Mesenchymal stem cell (in vitro differentiated cells and primary cell): Measurements from ENCODE around the gene CCR4.

ENCODE experiments used
- DNase-seq: peaks from one replicate; pipeline ENCODE4 v3.0.0-alpha.2; 2013
- H2AFZ ChIP-seq: one replicate; pipeline ENCODE4 v1.6.1; 2013; ENCODE audit warnings: low read depth, mild to moderate bottlenecking, control low read depth, inconsistent platforms, low read length, moderate library complexity
- H2AK5ac ChIP-seq: 2 replicates; pipeline ENCODE4 v1.6.1; 2013; ENCODE audit warnings: low read length, moderate library complexity, mild to moderate bottlenecking, inconsistent platforms; ENCODE audit not compliant: severe bottlenecking
- H2BK120ac ChIP-seq: one replicate; pipeline ENCODE4 v1.6.1; 2013; ENCODE audit warnings: low read depth, mild to moderate bottlenecking, inconsistent platforms, low read length, moderate library complexity
- H2BK12ac ChIP-seq, 2 experiments: one replicate each; pipeline ENCODE4 v1.6.1; 2013; ENCODE audit warnings: inconsistent platforms in 2 of 2, low read length in 2 of 2, mild to moderate bottlenecking in 2 of 2, moderate library complexity in 2 of 2, control low read depth in 1 of 2
- H2BK15ac ChIP-seq: one replicate; pipeline ENCODE4 v1.6.1; 2013; ENCODE audit warnings: mild to moderate bottlenecking, low read depth, inconsistent platforms; ENCODE audit not compliant: poor library complexity, severe bottlenecking
- H2BK5ac ChIP-seq: 2 replicates; pipeline ENCODE4 v1.6.1; 2013; ENCODE audit warnings: low read depth, mild to moderate bottlenecking, low read length, control low read depth, inconsistent platforms; ENCODE audit not compliant: poor library complexity, severe bottlenecking
- H3K14ac ChIP-seq, 2 experiments: one replicate each; pipeline ENCODE4 v1.6.1; 2013; ENCODE audit warnings: inconsistent platforms in 2 of 2, low read length in 2 of 2, control low read depth in 1 of 2, mild to moderate bottlenecking in 1 of 2, moderate library complexity in 1 of 2
- H3K18ac ChIP-seq, 2 experiments: one replicate each; pipeline ENCODE4 v1.6.1; 2013; ENCODE audit warnings: inconsistent platforms in 2 of 2, low read length in 2 of 2, control low read depth in 1 of 2, low read depth in 1 of 2, mild to moderate bottlenecking in 1 of 2
- H3K23ac ChIP-seq, 2 experiments: one replicate each; pipeline ENCODE4 v1.6.1; 2013; ENCODE audit warnings: inconsistent platforms in 2 of 2, low read length in 2 of 2, mild to moderate bottlenecking in 2 of 2, moderate library complexity in 2 of 2, control low read depth in 1 of 2
- H3K27ac ChIP-seq: 2 replicates; pipeline ENCODE4 v1.5.1; 2013; ENCODE audit warnings: mild to moderate bottlenecking, moderate library complexity, low read length, control low read depth, inconsistent platforms; ENCODE audit not compliant: poor library complexity, severe bottlenecking
- H3K27me3 ChIP-seq, 2 experiments: 2 replicates each; pipeline versions ENCODE4 v1.6.1 to v1.7.0; 2013; ENCODE audit warnings: low read length in 2 of 2, mild to moderate bottlenecking in 2 of 2, moderate library complexity in 2 of 2, control low read depth in 1 of 2, inconsistent platforms in 1 of 2; ENCODE audit not compliant: control insufficient read depth in 1 of 2, insufficient read depth in 1 of 2
- H3K36me3 ChIP-seq, 2 experiments: 2 replicates each; pipeline versions ENCODE4 v1.6.1 to v1.7.0; 2013; ENCODE audit warnings: low read length in 2 of 2, control low read depth in 1 of 2, inconsistent platforms in 1 of 2, low read depth in 1 of 2, mild to moderate bottlenecking in 1 of 2; ENCODE audit not compliant: insufficient read depth in 2 of 2, control insufficient read depth in 1 of 2
- H3K4ac ChIP-seq, 2 experiments: one replicate each; pipeline ENCODE4 v1.6.1; 2013; ENCODE audit warnings: inconsistent platforms in 2 of 2, low read length in 2 of 2, mild to moderate bottlenecking in 2 of 2, moderate library complexity in 2 of 2, control low read depth in 1 of 2, low read depth in 1 of 2
- H3K4me1 ChIP-seq: 2 replicates; pipeline ENCODE4 v1.6.1; 2013; ENCODE audit warnings: low read depth, low read length, control low read depth; ENCODE audit not compliant: control insufficient read depth, insufficient read depth
- H3K4me2 ChIP-seq: 2 replicates; pipeline ENCODE4 v1.6.1; 2013; ENCODE audit warnings: low read length, mild to moderate bottlenecking, inconsistent platforms; ENCODE audit not compliant: poor library complexity, severe bottlenecking
- H3K4me3 ChIP-seq, 2 experiments: 2 replicates each; pipeline versions ENCODE4 v1.5.1 to v1.7.0; 2013; ENCODE audit warnings: low read length in 2 of 2, mild to moderate bottlenecking in 2 of 2, control low read depth in 1 of 2, low read depth in 1 of 2; ENCODE audit not compliant: insufficient read depth in 1 of 2
- H3K79me1 ChIP-seq: replicated peaks from 2 replicates; pipeline ENCODE4 v1.6.1; 2013; ENCODE audit warnings: mild to moderate bottlenecking, control low read depth, low read length, inconsistent platforms; ENCODE audit not compliant: poor library complexity, severe bottlenecking
- H3K9ac ChIP-seq: 2 replicates; pipeline ENCODE4 v1.7.0; 2013; ENCODE audit warnings: mild to moderate bottlenecking, low read length, moderate library complexity
- H3K9me3 ChIP-seq: 2 replicates; pipeline ENCODE4 v1.7.0; 2013; ENCODE audit warnings: mild to moderate bottlenecking, low read length; ENCODE audit not compliant: control insufficient read depth
- H4K8ac ChIP-seq: one replicate; pipeline ENCODE4 v1.6.1; 2013; ENCODE audit warnings: inconsistent platforms, mild to moderate bottlenecking, low read length, moderate library complexity
- H4K91ac ChIP-seq: one replicate; pipeline ENCODE4 v1.6.1; 2013; ENCODE audit warnings: mild to moderate bottlenecking, low read length, inconsistent platforms
- WGBS: methylation state at CpG from one replicate; pipeline ENCODE4 v1.1.7; 2013; ENCODE audit warnings: mixed read lengths; 5-methylcytosine and 5-hydroxymethylcytosine counted together

Gene CCR4

GRCh38 chr3:32990116-32990515 is 38.7 kb downstream of the CCR4 start:
- Histone ChIP-seq H3K23ac (no peak overlapping the region), H2BK15ac (no peak overlapping the region), H2BK120ac (no peak overlapping the region), H3K9ac (no peak overlapping the region), H3K4me1 (peaks cover 2% of the 10 kb centered on the region), H3K18ac (no peak overlapping the region), H3K36me3 (peaks cover 0 to under 1% of the 10 kb centered on the region in 2 experiments), H3K79me1 (no peaks in the 10 kb centered on the region), H4K91ac (no peak overlapping the region), H4K8ac (no peak overlapping the region), H2BK12ac (no peak overlapping the region), H2BK5ac (no peak overlapping the region), H2AFZ (no peak overlapping the region), H3K14ac (no peak overlapping the region), H3K4me2 (no peak overlapping the region), H3K4me3 (no peak overlapping the region), H3K27me3 (no peaks in the 10 kb centered on the region), H2AK5ac (no peak overlapping the region), H3K4ac (no peak overlapping the region), H3K9me3 (no peaks in the 10 kb centered on the region), H3K27ac (no peak overlapping the region)
- no peak for DNase-seq
- WGBS: no CpG with 5 or more reads among the region's 2 CpGs

- H3K27me3 ChIP-seq: no peaks in the 10 kb centered on the region
- no peak overlapping the region for H4K91ac ChIP-seq
- no peak overlapping the region for H2AK5ac ChIP-seq
- H3K9me3 ChIP-seq: no peaks in the 10 kb centered on the region
- no peak overlapping the region for H3K14ac ChIP-seq
- no peak overlapping the region for H3K4me2 ChIP-seq
- H2BK5ac ChIP-seq: no peak overlapping the region
- no peak overlapping the region for H3K18ac ChIP-seq
- H2BK12ac ChIP-seq: no peak overlapping the region
- H3K36me3 ChIP-seq: peaks cover 0 to 13% of the 10 kb centered on the region in 2 experiments
- no peak overlapping the region for H3K9ac ChIP-seq
- 98% methylated on average over 7 of the region's 7 CpGs for WGBS
- no peak overlapping the region for H3K23ac ChIP-seq
- no peak overlapping the region for H4K8ac ChIP-seq
- H3K27ac ChIP-seq: no peak overlapping the region
- no peak overlapping the region for H2BK120ac ChIP-seq
- no peak overlapping the region for H3K4me3 ChIP-seq
- no peak overlapping the region for H2AFZ ChIP-seq
- peaks cover 2% of the 10 kb centered on the region for H3K4me1 ChIP-seq
- H3K4ac ChIP-seq: no peak overlapping the region
- no peaks in the 10 kb centered on the region for H3K79me1 ChIP-seq
- H2BK15ac ChIP-seq: no peak overlapping the region
- no peak for DNase-seq
Observed at GRCh38 chr3:32991781-32992180, 40.3 kb downstream of the CCR4 start.

- H3K4ac ChIP-seq: no peak overlapping the region
- no peak overlapping the region for H4K91ac ChIP-seq
- no peak overlapping the region for H2BK120ac ChIP-seq
- no peak overlapping the region for H3K9ac ChIP-seq
- no peak overlapping the region for H3K27ac ChIP-seq
- no peaks in the 10 kb centered on the region for H3K27me3 ChIP-seq
- no peak overlapping the region for H2BK5ac ChIP-seq
- no peak overlapping the region for H3K18ac ChIP-seq
- H2AK5ac ChIP-seq: no peak overlapping the region
- no peak overlapping the region for H4K8ac ChIP-seq
- no peak overlapping the region for H2BK12ac ChIP-seq
- H3K4me2 ChIP-seq: no peak overlapping the region
- no peak overlapping the region for H3K4me3 ChIP-seq
- H3K4me1 ChIP-seq: peaks cover 2% of the 10 kb centered on the region
- no peak overlapping the region for H2AFZ ChIP-seq
- DNase-seq: no peak
- H3K23ac ChIP-seq: no peak overlapping the region
- H2BK15ac ChIP-seq: no peak overlapping the region
- WGBS: 95% methylated on average over 3 of the region's 3 CpGs
- no peak overlapping the region for H3K14ac ChIP-seq
- no peaks in the 10 kb centered on the region for H3K9me3 ChIP-seq
- H3K36me3 ChIP-seq: peaks cover 2 to 16% of the 10 kb centered on the region in 2 experiments
- H3K79me1 ChIP-seq: no peaks in the 10 kb centered on the region
Observed at GRCh38 chr3:32992310-32992686, 40.9 kb downstream of the CCR4 start.

- Histone ChIP-seq H3K4me1 (peaks cover 2% of the 10 kb centered on the region), H4K91ac (no peak overlapping the region), H2AK5ac (no peak overlapping the region), H3K9me3 (no peaks in the 10 kb centered on the region), H3K27me3 (no peaks in the 10 kb centered on the region), H3K14ac (no peak overlapping the region), H2BK15ac (no peak overlapping the region), H3K79me1 (no peaks in the 10 kb centered on the region), H3K18ac (no peak overlapping the region), H3K23ac (no peak overlapping the region), H2BK5ac (no peak overlapping the region), H3K36me3 (peaks cover 3 to 29% of the 10 kb centered on the region in 2 experiments), H2AFZ (no peak overlapping the region), H3K9ac (no peak overlapping the region), H2BK120ac (no peak overlapping the region), H3K4me3 (no peak overlapping the region), H3K4me2 (no peak overlapping the region), H3K4ac (no peak overlapping the region), H4K8ac (no peak overlapping the region), H3K27ac (no peak overlapping the region), H2BK12ac (no peak overlapping the region)
- WGBS: 96% methylated on average over 5 of the region's 5 CpGs
- DNase-seq: no peak
Observed at GRCh38 chr3:32994045-32994444, 42.6 kb downstream of the CCR4 start.
